SIG-M5 (cell line): ENCODE data around the gene PNLDC1.
A peak's percentile ranks its signal among the peaks of the same experiment; 100 is the strongest.
"Not testable (repeated sequence)": the region's sequence is repeated elsewhere in the genome, so short reads cannot be mapped to it uniquely, and the experiment has no call there.

Experiments used
- DNase-seq: peaks from one replicate; lab custom pipeline; 2025; lab: John Stamatoyannopoulos, UW

The PNLDC1 gene

GRCh38 chr6:159819932-159820640, 20.0 kb downstream of the PNLDC1 start:
- DNase-seq = peak; percentile 69

- no peak for DNase-seq
Observed at GRCh38 chr6:159821122-159821521, 21.0 kb downstream of the PNLDC1 start.

GRCh38 chr6:159821726-159822125, 21.6 kb downstream of the PNLDC1 start:
- no peak for DNase-seq

- no peak for DNase-seq
Observed at GRCh38 chr6:159823953-159824352, 23.9 kb downstream of the PNLDC1 start.

- DNase-seq = not testable (repeated sequence)
Observed at GRCh38 chr6:159824690-159825089, 24.6 kb downstream of the PNLDC1 start.

GRCh38 chr6:159826004-159826403, 25.9 kb downstream of the PNLDC1 start:
- no peak for DNase-seq

- no peak for DNase-seq
Observed at GRCh38 chr6:159826968-159827647, 27.0 kb downstream of the PNLDC1 start.

- no peak for DNase-seq
Observed at GRCh38 chr6:159828074-159828473, 28.0 kb downstream of the PNLDC1 start.

GRCh38 chr6:159829526-159829925, 29.4 kb downstream of the PNLDC1 start:
- DNase-seq = peak; percentile 45

GRCh38 chr6:159830501-159831372, 30.7 kb downstream of the PNLDC1 start:
- no peak for DNase-seq

GRCh38 chr6:159831373-159831679, 31.2 kb downstream of the PNLDC1 start:
- no peak for DNase-seq

- DNase-seq = no peak
Observed at GRCh38 chr6:159832946-159833345, 32.9 kb downstream of the PNLDC1 start.

- no peak for DNase-seq
Observed at GRCh38 chr6:159833556-159833955, 33.5 kb downstream of the PNLDC1 start.

GRCh38 chr6:159833997-159834603, 34.0 kb downstream of the PNLDC1 start:
- no peak for DNase-seq

GRCh38 chr6:159836718-159837490, 36.8 kb downstream of the PNLDC1 start:
- DNase-seq = no peak

- DNase-seq = no peak
Observed at GRCh38 chr6:159837511-159837910, 37.4 kb downstream of the PNLDC1 start.

GRCh38 chr6:159838020-159838744, 38.1 kb downstream of the PNLDC1 start:
- DNase-seq = no peak

GRCh38 chr6:159842035-159842434, 42.0 kb downstream of the PNLDC1 start:
- no peak for DNase-seq

GRCh38 chr6:159844737-159845645, 44.9 kb downstream of the PNLDC1 start:
- DNase-seq = no peak

GRCh38 chr6:159848552-159848951, 48.5 kb downstream of the PNLDC1 start:
- DNase-seq = not testable (repeated sequence)
